ENCODE measurements around the gene UBD. TPM values are rescaled to one million over a fixed set of nuclear protein-coding genes. Genes with fewer than 3 reads are reported as not detected.

UBD gene
- total RNA-seq, 1 experiment from 2014 or later = not detected

DNA sequence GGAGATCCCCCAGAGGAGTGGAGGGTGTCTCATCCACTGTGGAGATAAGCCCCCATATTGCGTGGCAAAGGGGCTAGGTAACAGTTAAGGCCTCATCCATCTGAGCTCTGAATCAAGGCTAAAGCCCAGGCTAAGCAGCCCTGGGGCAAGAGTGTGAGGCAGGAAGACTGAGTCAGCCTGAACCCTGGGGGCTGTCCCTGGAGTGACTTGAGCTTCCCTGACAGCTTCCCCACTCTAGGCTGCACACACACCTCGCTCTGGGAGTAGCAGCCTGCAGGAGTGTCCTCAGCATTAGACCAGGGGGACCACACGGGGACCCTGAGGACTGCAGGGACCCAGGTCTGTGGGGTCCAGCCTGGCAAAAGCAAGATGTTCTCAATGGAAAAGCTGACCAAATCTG is 27.9 kb downstream of the UBD start:
- H3K27ac ChIP-seq (ENCODE audit: low read length) = no peak overlapping the region
- no peaks in the 10 kb centered on the region for H3K9me2 ChIP-seq (replicated peaks; ENCODE audit: low read length)
- no peak overlapping the region for H2AFZ ChIP-seq (ENCODE audit: low read length)
- no peak overlapping the region for H3K4me3 ChIP-seq (ENCODE audit: low read length)
- no peaks in the 10 kb centered on the region for H4K20me1 ChIP-seq (ENCODE audit: low read length)
- POLR2A ChIA-PET (ENCODE audit: unreplicated experiment) = no interaction called here
- intact Hi-C loops (cut with micrococcal nuclease) = no loop called here
- no peaks in the 10 kb centered on the region for H3K4me1 ChIP-seq (ENCODE audit: insufficient read depth, low read length)
- DNase-seq (peak; percentile 4), ATAC-seq (no peak)
- BruUV-seq (replicated peaks) = no TSS peak
- H3K36me3 ChIP-seq (ENCODE audit: low read depth, low read length) = no peaks in the 10 kb centered on the region
- no peak overlapping the region for H3K9ac ChIP-seq (ENCODE audit: low read length)
- no peak overlapping the region for H3K4me2 ChIP-seq (ENCODE audit: low read length)
- H3K27me3 ChIP-seq (ENCODE audit: low read length) = peaks cover 11% of the 10 kb centered on the region
- no peaks in the 10 kb centered on the region for H3F3A ChIP-seq (ENCODE audit: low read length, unreplicated experiment)
- TF ChIP-seq EZH2 (IDR thresholded peaks at IDR 0.05; ENCODE audit: low read length, unreplicated experiment) (no peak), EZH2phosphoT487 (IDR thresholded peaks at IDR 0.05; ENCODE audit: borderline replicate concordance, low read length) (no peak)
- TF ChIP-seq, protein P1, sequence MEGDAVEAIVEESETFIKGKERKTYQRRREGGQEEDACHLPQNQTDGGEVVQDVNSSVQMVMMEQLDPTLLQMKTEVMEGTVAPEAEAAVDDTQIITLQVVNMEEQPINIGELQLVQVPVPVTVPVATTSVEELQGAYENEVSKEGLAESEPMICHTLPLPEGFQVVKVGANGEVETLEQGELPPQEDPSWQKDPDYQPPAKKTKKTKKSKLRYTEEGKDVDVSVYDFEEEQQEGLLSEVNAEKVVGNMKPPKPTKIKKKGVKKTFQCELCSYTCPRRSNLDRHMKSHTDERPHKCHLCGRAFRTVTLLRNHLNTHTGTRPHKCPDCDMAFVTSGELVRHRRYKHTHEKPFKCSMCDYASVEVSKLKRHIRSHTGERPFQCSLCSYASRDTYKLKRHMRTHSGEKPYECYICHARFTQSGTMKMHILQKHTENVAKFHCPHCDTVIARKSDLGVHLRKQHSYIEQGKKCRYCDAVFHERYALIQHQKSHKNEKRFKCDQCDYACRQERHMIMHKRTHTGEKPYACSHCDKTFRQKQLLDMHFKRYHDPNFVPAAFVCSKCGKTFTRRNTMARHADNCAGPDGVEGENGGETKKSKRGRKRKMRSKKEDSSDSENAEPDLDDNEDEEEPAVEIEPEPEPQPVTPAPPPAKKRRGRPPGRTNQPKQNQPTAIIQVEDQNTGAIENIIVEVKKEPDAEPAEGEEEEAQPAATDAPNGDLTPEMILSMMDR (conservative IDR thresholded peaks at IDR 0.05; ENCODE audit: low read depth, low read length) = no peak
- CTCF ChIA-PET = no interaction called here
- no peaks in the 10 kb centered on the region for H3K79me2 ChIP-seq (ENCODE audit: low read length)
- H3K9me3 ChIP-seq (ENCODE audit: low read length) = no peaks in the 10 kb centered on the region

DNA sequence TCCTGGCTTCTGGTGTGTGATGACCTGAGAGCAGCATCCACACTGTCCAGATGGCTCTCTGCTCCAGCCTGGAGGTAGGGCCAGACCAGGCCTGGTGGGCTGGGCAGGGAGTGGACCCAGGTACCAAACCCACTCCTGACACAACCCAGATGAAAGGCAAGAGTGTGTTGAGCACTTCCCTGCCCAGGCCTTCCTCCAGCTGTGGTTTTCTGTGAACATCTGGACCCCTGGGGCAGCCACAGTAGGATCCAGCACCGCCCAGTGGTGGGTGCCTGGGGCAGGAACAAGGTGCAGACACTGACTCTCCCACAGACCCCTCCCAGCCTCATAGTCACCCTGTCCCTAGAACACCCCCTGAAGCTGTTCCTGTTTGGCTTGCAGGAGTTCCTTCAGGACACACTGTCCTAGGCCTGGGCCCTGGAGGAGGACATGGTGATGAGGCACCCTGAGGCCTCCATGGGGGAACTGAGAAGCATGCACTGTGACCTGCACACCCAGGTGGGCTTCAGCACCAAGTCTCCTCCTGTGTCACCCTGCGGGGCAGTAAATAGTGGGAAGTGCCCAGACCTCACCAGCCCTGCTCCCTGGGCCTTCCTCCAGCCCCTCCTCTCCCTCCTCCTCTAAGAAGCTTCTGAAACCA is 28.7 kb downstream of the UBD start:
- Histone ChIP-seq H3K27ac (ENCODE audit: low read length) (no peak overlapping the region), H2AFZ (ENCODE audit: low read length) (no peak overlapping the region), H4K20me1 (ENCODE audit: low read length) (no peaks in the 10 kb centered on the region), H3K9me3 (ENCODE audit: low read length) (no peaks in the 10 kb centered on the region), H3K4me1 (ENCODE audit: insufficient read depth, low read length) (no peaks in the 10 kb centered on the region), H3K9me2 (replicated peaks; ENCODE audit: low read length) (no peaks in the 10 kb centered on the region), H3K79me2 (ENCODE audit: low read length) (no peaks in the 10 kb centered on the region), H3K4me3 (ENCODE audit: low read length) (no peak overlapping the region), H3K36me3 (ENCODE audit: low read depth, low read length) (no peaks in the 10 kb centered on the region), H3K9ac (ENCODE audit: low read length) (no peak overlapping the region), H3K27me3 (ENCODE audit: low read length) (peaks cover 17% of the 10 kb centered on the region), H3F3A (ENCODE audit: low read length, unreplicated experiment) (no peaks in the 10 kb centered on the region), H3K4me2 (ENCODE audit: low read length) (no peak overlapping the region)
- DNase-seq = no peak
- intact Hi-C loops (cut with micrococcal nuclease) = no loop called here
- BruUV-seq (replicated peaks) = no TSS peak
- no peak for TF ChIP-seq EZH2 (IDR thresholded peaks at IDR 0.05; ENCODE audit: low read length, unreplicated experiment)
- TF ChIP-seq, protein P1 (conservative IDR thresholded peaks at IDR 0.05; ENCODE audit: low read depth, low read length) = no peak
- no peak for TF ChIP-seq EZH2phosphoT487 (IDR thresholded peaks at IDR 0.05; ENCODE audit: borderline replicate concordance, low read length)
- ATAC-seq = no peak
- ChIA-PET POLR2A (ENCODE audit: unreplicated experiment) (no interaction called here), CTCF (no interaction called here)

DNA sequence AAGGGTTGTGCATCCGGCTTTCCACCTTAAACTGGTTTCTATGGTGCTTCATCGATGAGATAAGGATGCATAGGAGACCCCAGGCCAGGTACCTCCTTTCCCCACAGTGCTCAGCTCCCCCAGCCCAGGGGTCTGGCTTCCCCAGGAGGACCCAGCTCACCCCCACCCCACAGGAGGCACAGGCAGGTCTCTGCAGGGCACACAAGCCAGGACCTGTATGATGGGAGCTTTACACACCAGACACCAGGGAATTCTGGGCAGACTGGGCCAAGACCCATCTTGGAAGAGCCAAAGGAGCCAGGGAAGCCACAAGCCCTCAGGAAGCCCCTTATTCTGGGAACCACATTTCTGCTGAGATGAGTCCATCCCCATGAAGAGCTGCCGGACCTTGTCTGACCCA is 29.6 kb downstream of the UBD start:
- no peak overlapping the region for H3K9ac ChIP-seq (ENCODE audit: low read length)
- no peaks in the 10 kb centered on the region for H3K79me2 ChIP-seq (ENCODE audit: low read length)
- peaks cover 23% of the 10 kb centered on the region for H3K27me3 ChIP-seq (ENCODE audit: low read length)
- H3K9me3 ChIP-seq (ENCODE audit: low read length) = no peaks in the 10 kb centered on the region
- no peaks in the 10 kb centered on the region for H4K20me1 ChIP-seq (ENCODE audit: low read length)
- H3K4me2 ChIP-seq (ENCODE audit: low read length) = no peak overlapping the region
- TF ChIP-seq EZH2phosphoT487 (IDR thresholded peaks at IDR 0.05; ENCODE audit: borderline replicate concordance, low read length) = no peak
- TF ChIP-seq, protein P1 (conservative IDR thresholded peaks at IDR 0.05; ENCODE audit: low read depth, low read length) = no peak
- no peak for TF ChIP-seq EZH2 (IDR thresholded peaks at IDR 0.05; ENCODE audit: low read length, unreplicated experiment)
- no peaks in the 10 kb centered on the region for H3K4me1 ChIP-seq (ENCODE audit: insufficient read depth, low read length)
- ATAC-seq = no peak
- CTCF ChIA-PET = no interaction called here
- DNase-seq = no peak
- POLR2A ChIA-PET (ENCODE audit: unreplicated experiment) = no interaction called here
- H3K36me3 ChIP-seq (ENCODE audit: low read depth, low read length) = no peaks in the 10 kb centered on the region
- H2AFZ ChIP-seq (ENCODE audit: low read length) = no peak overlapping the region
- no peak overlapping the region for H3K27ac ChIP-seq (ENCODE audit: low read length)
- no peaks in the 10 kb centered on the region for H3F3A ChIP-seq (ENCODE audit: low read length, unreplicated experiment)
- H3K9me2 ChIP-seq (replicated peaks; ENCODE audit: low read length) = no peaks in the 10 kb centered on the region
- no TSS peak for BruUV-seq (replicated peaks)
- intact Hi-C loops (cut with micrococcal nuclease) = no loop called here
- no peak overlapping the region for H3K4me3 ChIP-seq (ENCODE audit: low read length)

Measured in PC-3 (cell line).